Neuron (in vitro differentiated cells): Measurements from ENCODE around the gene SUDS3.

ENCODE experiments used
- H2AFZ ChIP-seq: one replicate; pipeline ENCODE4 v1.6.1; 2013; ENCODE audit warnings: low read depth, mild to moderate bottlenecking, inconsistent platforms, low read length, moderate library complexity
- H3K27me3 ChIP-seq: one replicate; pipeline ENCODE4 v1.6.1; 2013; ENCODE audit warnings: low read length; ENCODE audit not compliant: insufficient read depth
- H3K36me3 ChIP-seq: one replicate; pipeline ENCODE4 v1.6.1; 2013; ENCODE audit warnings: low read length; ENCODE audit not compliant: insufficient read depth
- H3K4me1 ChIP-seq: one replicate; pipeline ENCODE4 v1.6.1; 2013; ENCODE audit warnings: low read length; ENCODE audit not compliant: insufficient read depth
- H3K4me3 ChIP-seq: 2 replicates; pipeline ENCODE4 v1.5.1; 2013; ENCODE audit warnings: mild to moderate bottlenecking, low read length, moderate library complexity
- H3K9me3 ChIP-seq: one replicate; pipeline ENCODE4 v1.6.1; 2013; ENCODE audit warnings: low read length

SUDS3 gene

GRCh38 chr12:118425364-118425763 lies 49.0 kb downstream of the SUDS3 start:
- Histone ChIP-seq H3K27me3 (no peaks in the 10 kb centered on the region), H3K9me3 (no peaks in the 10 kb centered on the region), H3K4me3 (no peak overlapping the region), H2AFZ (no peak overlapping the region), H3K4me1 (no peaks in the 10 kb centered on the region), H3K36me3 (no peaks in the 10 kb centered on the region)

- no peaks in the 10 kb centered on the region for H3K36me3 ChIP-seq
- no peak overlapping the region for H2AFZ ChIP-seq
- no peaks in the 10 kb centered on the region for H3K4me1 ChIP-seq
- no peak overlapping the region for H3K4me3 ChIP-seq
- no peaks in the 10 kb centered on the region for H3K27me3 ChIP-seq
- H3K9me3 ChIP-seq = no peaks in the 10 kb centered on the region
These were observed 51.5 kb downstream of the SUDS3 start for GRCh38 chr12:118427819-118428218.

GRCh38 chr12:118428643-118429042 lies 52.3 kb downstream of the SUDS3 start:
- Histone ChIP-seq H3K27me3 (no peaks in the 10 kb centered on the region), H3K36me3 (no peaks in the 10 kb centered on the region), H3K9me3 (no peaks in the 10 kb centered on the region), H3K4me3 (no peak overlapping the region), H2AFZ (no peak overlapping the region), H3K4me1 (no peaks in the 10 kb centered on the region)

- H2AFZ ChIP-seq = no peak overlapping the region
- no peaks in the 10 kb centered on the region for H3K9me3 ChIP-seq
- no peaks in the 10 kb centered on the region for H3K27me3 ChIP-seq
- no peaks in the 10 kb centered on the region for H3K36me3 ChIP-seq
- no peaks in the 10 kb centered on the region for H3K4me1 ChIP-seq
- H3K4me3 ChIP-seq = no peak overlapping the region
These were observed 53.5 kb downstream of the SUDS3 start for GRCh38 chr12:118429688-118430383.

GRCh38 chr12:118430516-118430915 lies 54.2 kb downstream of the SUDS3 start:
- Histone ChIP-seq H2AFZ (no peak overlapping the region), H3K27me3 (no peaks in the 10 kb centered on the region), H3K9me3 (no peaks in the 10 kb centered on the region), H3K4me1 (no peaks in the 10 kb centered on the region), H3K4me3 (no peak overlapping the region), H3K36me3 (no peaks in the 10 kb centered on the region)

GRCh38 chr12:118432812-118433545 lies 56.6 kb downstream of the SUDS3 start:
- H3K27me3 ChIP-seq = no peaks in the 10 kb centered on the region
- no peak overlapping the region for H3K4me3 ChIP-seq
- no peaks in the 10 kb centered on the region for H3K4me1 ChIP-seq
- no peaks in the 10 kb centered on the region for H3K36me3 ChIP-seq
- H2AFZ ChIP-seq = no peak overlapping the region
- no peaks in the 10 kb centered on the region for H3K9me3 ChIP-seq

GRCh38 chr12:118436002-118436730 lies 59.8 kb downstream of the SUDS3 start:
- Histone ChIP-seq H3K4me1 (no peaks in the 10 kb centered on the region), H3K27me3 (no peaks in the 10 kb centered on the region), H2AFZ (no peak overlapping the region), H3K36me3 (no peaks in the 10 kb centered on the region), H3K4me3 (no peak overlapping the region), H3K9me3 (no peaks in the 10 kb centered on the region)

GRCh38 chr12:118436986-118437385 lies 60.6 kb downstream of the SUDS3 start:
- H3K4me3 ChIP-seq = no peak overlapping the region
- no peak overlapping the region for H2AFZ ChIP-seq
- H3K36me3 ChIP-seq = no peaks in the 10 kb centered on the region
- H3K9me3 ChIP-seq = no peaks in the 10 kb centered on the region
- no peaks in the 10 kb centered on the region for H3K4me1 ChIP-seq
- no peaks in the 10 kb centered on the region for H3K27me3 ChIP-seq

- no peak overlapping the region for H3K4me3 ChIP-seq
- H3K27me3 ChIP-seq = peaks cover 2% of the 10 kb centered on the region
- no peaks in the 10 kb centered on the region for H3K36me3 ChIP-seq
- no peak overlapping the region for H2AFZ ChIP-seq
- no peaks in the 10 kb centered on the region for H3K9me3 ChIP-seq
- no peaks in the 10 kb centered on the region for H3K4me1 ChIP-seq
These were observed 62.7 kb downstream of the SUDS3 start for GRCh38 chr12:118439068-118439467.

- Histone ChIP-seq H3K36me3 (no peaks in the 10 kb centered on the region), H2AFZ (no peak overlapping the region), H3K4me1 (no peaks in the 10 kb centered on the region), H3K9me3 (no peaks in the 10 kb centered on the region), H3K4me3 (no peak overlapping the region), H3K27me3 (peaks cover 10% of the 10 kb centered on the region)
These were observed 69.9 kb downstream of the SUDS3 start for GRCh38 chr12:118446247-118446646.

- Histone ChIP-seq H3K36me3 (no peaks in the 10 kb centered on the region), H3K4me3 (no peak overlapping the region), H2AFZ (no peak overlapping the region), H3K9me3 (no peaks in the 10 kb centered on the region), H3K27me3 (peaks cover 10% of the 10 kb centered on the region), H3K4me1 (no peaks in the 10 kb centered on the region)
These were observed 70.8 kb downstream of the SUDS3 start for GRCh38 chr12:118447181-118447580.

- Histone ChIP-seq H3K9me3 (no peaks in the 10 kb centered on the region), H3K36me3 (no peaks in the 10 kb centered on the region), H2AFZ (no peak overlapping the region), H3K4me3 (no peak overlapping the region), H3K27me3 (peaks cover 8% of the 10 kb centered on the region), H3K4me1 (no peaks in the 10 kb centered on the region)
These were observed 72.0 kb downstream of the SUDS3 start for GRCh38 chr12:118448341-118448740.

GRCh38 chr12:118455327-118455726 lies 79.0 kb downstream of the SUDS3 start:
- H2AFZ ChIP-seq = no peak overlapping the region
- H3K27me3 ChIP-seq = peaks cover 4% of the 10 kb centered on the region
- no peaks in the 10 kb centered on the region for H3K36me3 ChIP-seq
- H3K9me3 ChIP-seq = no peaks in the 10 kb centered on the region
- no peak overlapping the region for H3K4me3 ChIP-seq
- H3K4me1 ChIP-seq = no peaks in the 10 kb centered on the region
